ENCODE data around the gene PCBD2.
A peak's percentile ranks its signal among the peaks of the same experiment; 100 is the strongest.

Gene PCBD2

GRCh38 chr5:134937526-134937925 is 32.6 kb downstream of the PCBD2 start:
- H3K4me2 ChIP-seq (ENCODE audit: low read depth, low read length), result no peak overlapping the region
- no peak overlapping the region for H2AFZ ChIP-seq (ENCODE audit: low read length)
- no peaks in the 10 kb centered on the region for H3K36me3 ChIP-seq (replicated peaks; ENCODE audit: insufficient read depth, low read length)
- H3K9me2 ChIP-seq (replicated peaks; ENCODE audit: insufficient read depth, low read length), result no peaks in the 10 kb centered on the region
- DNase-seq, result no peak
- H3K79me2 ChIP-seq (ENCODE audit: low read length), result no peaks in the 10 kb centered on the region
- peaks cover 10% of the 10 kb centered on the region for H3K4me1 ChIP-seq (ENCODE audit: low read length)
- H3K27me3 ChIP-seq (replicated peaks; ENCODE audit: insufficient read depth, low read length), result no peaks in the 10 kb centered on the region
- no peak overlapping the region for H3K4me3 ChIP-seq (ENCODE audit: low read length)
- no peaks in the 10 kb centered on the region for H3F3A ChIP-seq (ENCODE audit: insufficient read depth, low read length)
- no peaks in the 10 kb centered on the region for H4K20me1 ChIP-seq (ENCODE audit: insufficient read depth, low read length)
- H3K27ac ChIP-seq (ENCODE audit: low read length), result no peak overlapping the region
- H3K9ac ChIP-seq (ENCODE audit: low read length), result no peak overlapping the region
- no peaks in the 10 kb centered on the region for H3K9me3 ChIP-seq (replicated peaks; ENCODE audit: insufficient read depth, low read length)
- TF ChIP-seq, protein P1, sequence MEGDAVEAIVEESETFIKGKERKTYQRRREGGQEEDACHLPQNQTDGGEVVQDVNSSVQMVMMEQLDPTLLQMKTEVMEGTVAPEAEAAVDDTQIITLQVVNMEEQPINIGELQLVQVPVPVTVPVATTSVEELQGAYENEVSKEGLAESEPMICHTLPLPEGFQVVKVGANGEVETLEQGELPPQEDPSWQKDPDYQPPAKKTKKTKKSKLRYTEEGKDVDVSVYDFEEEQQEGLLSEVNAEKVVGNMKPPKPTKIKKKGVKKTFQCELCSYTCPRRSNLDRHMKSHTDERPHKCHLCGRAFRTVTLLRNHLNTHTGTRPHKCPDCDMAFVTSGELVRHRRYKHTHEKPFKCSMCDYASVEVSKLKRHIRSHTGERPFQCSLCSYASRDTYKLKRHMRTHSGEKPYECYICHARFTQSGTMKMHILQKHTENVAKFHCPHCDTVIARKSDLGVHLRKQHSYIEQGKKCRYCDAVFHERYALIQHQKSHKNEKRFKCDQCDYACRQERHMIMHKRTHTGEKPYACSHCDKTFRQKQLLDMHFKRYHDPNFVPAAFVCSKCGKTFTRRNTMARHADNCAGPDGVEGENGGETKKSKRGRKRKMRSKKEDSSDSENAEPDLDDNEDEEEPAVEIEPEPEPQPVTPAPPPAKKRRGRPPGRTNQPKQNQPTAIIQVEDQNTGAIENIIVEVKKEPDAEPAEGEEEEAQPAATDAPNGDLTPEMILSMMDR (IDR thresholded peaks at IDR 0.05; ENCODE audit: low read length), result no peak
- TF ChIP-seq EZH2phosphoT487 (IDR thresholded peaks at IDR 0.05; ENCODE audit: low read length), result no peak
- no peak for TF ChIP-seq EZH2 (optimal IDR thresholded peaks at IDR 0.05; ENCODE audit: low read depth, low read length)

- H3F3A ChIP-seq (ENCODE audit: insufficient read depth, low read length), result no peaks in the 10 kb centered on the region
- H3K9ac ChIP-seq (ENCODE audit: low read length), result no peak overlapping the region
- H3K4me3 ChIP-seq (ENCODE audit: low read length), result no peak overlapping the region
- no peaks in the 10 kb centered on the region for H3K9me2 ChIP-seq (replicated peaks; ENCODE audit: insufficient read depth, low read length)
- H3K4me1 ChIP-seq (ENCODE audit: low read length), result peaks cover 10% of the 10 kb centered on the region
- no peaks in the 10 kb centered on the region for H3K36me3 ChIP-seq (replicated peaks; ENCODE audit: insufficient read depth, low read length)
- no peak overlapping the region for H3K4me2 ChIP-seq (ENCODE audit: low read depth, low read length)
- H3K79me2 ChIP-seq (ENCODE audit: low read length), result no peaks in the 10 kb centered on the region
- H3K27ac ChIP-seq (ENCODE audit: low read length), result no peak overlapping the region
- DNase-seq, result no peak
- no peak for TF ChIP-seq EZH2 (optimal IDR thresholded peaks at IDR 0.05; ENCODE audit: low read depth, low read length)
- no peak for TF ChIP-seq EZH2phosphoT487 (IDR thresholded peaks at IDR 0.05; ENCODE audit: low read length)
- no peak overlapping the region for H2AFZ ChIP-seq (ENCODE audit: low read length)
- no peaks in the 10 kb centered on the region for H4K20me1 ChIP-seq (ENCODE audit: insufficient read depth, low read length)
- H3K27me3 ChIP-seq (replicated peaks; ENCODE audit: insufficient read depth, low read length), result no peaks in the 10 kb centered on the region
- H3K9me3 ChIP-seq (replicated peaks; ENCODE audit: insufficient read depth, low read length), result no peaks in the 10 kb centered on the region
Observed at GRCh38 chr5:134938030-134938429, 33.1 kb downstream of the PCBD2 start.

DNA sequence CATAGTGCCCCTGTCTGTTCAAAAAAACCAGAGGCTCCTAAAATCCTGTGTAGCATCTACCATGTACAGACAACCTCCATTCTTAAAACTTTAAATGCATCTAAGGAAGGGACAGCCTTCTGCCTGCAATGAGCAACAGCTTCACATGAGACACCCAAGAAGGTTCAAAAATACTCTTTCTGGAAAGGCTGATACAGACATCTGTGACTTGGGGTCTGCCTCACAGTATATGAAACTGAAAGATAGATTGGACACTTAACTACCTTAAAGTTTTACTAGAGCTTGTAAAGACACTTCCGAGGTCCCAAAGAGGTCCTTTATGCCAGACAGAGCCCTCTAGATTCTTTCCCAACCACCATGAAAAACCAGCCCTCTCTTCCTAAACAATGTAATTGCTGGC is 34.6 kb downstream of the PCBD2 start:
- no peaks in the 10 kb centered on the region for H3K36me3 ChIP-seq (replicated peaks; ENCODE audit: insufficient read depth, low read length)
- H3K9me2 ChIP-seq (replicated peaks; ENCODE audit: insufficient read depth, low read length), result no peaks in the 10 kb centered on the region
- H3K4me2 ChIP-seq (ENCODE audit: low read depth, low read length), result peak overlapping the region; percentile 11; the same call in 1 of the 2 replicates
- peak overlapping the region; percentile 2; the same call in 1 of the 2 replicates for H3K27ac ChIP-seq (ENCODE audit: low read length)
- no peaks in the 10 kb centered on the region for H3K27me3 ChIP-seq (replicated peaks; ENCODE audit: insufficient read depth, low read length)
- H3K9ac ChIP-seq (ENCODE audit: low read length), result no peak overlapping the region
- peaks cover 10% of the 10 kb centered on the region for H3K4me1 ChIP-seq (ENCODE audit: low read length)
- no peak overlapping the region for H3K4me3 ChIP-seq (ENCODE audit: low read length)
- H3K9me3 ChIP-seq (replicated peaks; ENCODE audit: insufficient read depth, low read length), result no peaks in the 10 kb centered on the region
- H4K20me1 ChIP-seq (ENCODE audit: insufficient read depth, low read length), result no peaks in the 10 kb centered on the region
- no peaks in the 10 kb centered on the region for H3K79me2 ChIP-seq (ENCODE audit: low read length)
- peak; percentile 67 for DNase-seq
- H3F3A ChIP-seq (ENCODE audit: insufficient read depth, low read length), result no peaks in the 10 kb centered on the region
- H2AFZ ChIP-seq (ENCODE audit: low read length), result no peak overlapping the region
- no peak for TF ChIP-seq EZH2 (optimal IDR thresholded peaks at IDR 0.05; ENCODE audit: low read depth, low read length)
- no peak for TF ChIP-seq EZH2phosphoT487 (IDR thresholded peaks at IDR 0.05; ENCODE audit: low read length)
- TF ChIP-seq, protein P1 (IDR thresholded peaks at IDR 0.05; ENCODE audit: low read length), result no peak

- H3K4me3 ChIP-seq (ENCODE audit: low read length), result no peak overlapping the region
- H3K9me2 ChIP-seq (replicated peaks; ENCODE audit: insufficient read depth, low read length), result no peaks in the 10 kb centered on the region
- peaks cover 10% of the 10 kb centered on the region for H3K4me1 ChIP-seq (ENCODE audit: low read length)
- DNase-seq, result no peak
- H3K36me3 ChIP-seq (replicated peaks; ENCODE audit: insufficient read depth, low read length), result no peaks in the 10 kb centered on the region
- H4K20me1 ChIP-seq (ENCODE audit: insufficient read depth, low read length), result no peaks in the 10 kb centered on the region
- H3K4me2 ChIP-seq (ENCODE audit: low read depth, low read length), result no peak overlapping the region
- H3K9me3 ChIP-seq (replicated peaks; ENCODE audit: insufficient read depth, low read length), result no peaks in the 10 kb centered on the region
- no peak overlapping the region for H3K9ac ChIP-seq (ENCODE audit: low read length)
- no peak overlapping the region for H3K27ac ChIP-seq (ENCODE audit: low read length)
- H2AFZ ChIP-seq (ENCODE audit: low read length), result no peak overlapping the region
- TF ChIP-seq EZH2 (optimal IDR thresholded peaks at IDR 0.05; ENCODE audit: low read depth, low read length), result no peak
- TF ChIP-seq, protein P1 (IDR thresholded peaks at IDR 0.05; ENCODE audit: low read length), result no peak
- no peak for TF ChIP-seq EZH2phosphoT487 (IDR thresholded peaks at IDR 0.05; ENCODE audit: low read length)
- no peaks in the 10 kb centered on the region for H3K79me2 ChIP-seq (ENCODE audit: low read length)
- no peaks in the 10 kb centered on the region for H3F3A ChIP-seq (ENCODE audit: insufficient read depth, low read length)
- H3K27me3 ChIP-seq (replicated peaks; ENCODE audit: insufficient read depth, low read length), result no peaks in the 10 kb centered on the region
Observed at GRCh38 chr5:134943547-134943946, 38.6 kb downstream of the PCBD2 start.
